GM10248 (cell line): ENCODE measurements around the gene CLEC17A.
"Not testable (repeated sequence)": the region's sequence is repeated elsewhere in the genome, so short reads cannot be mapped to it uniquely, and the experiment has no call there.

Experiments used
- CTCF ChIA-PET: fragments of 300-600 bp; sonication (Branson Sonifier 250); formaldehyde crosslinking; extraction: SDS; loops from one replicate; lab custom pipeline; 2021; ENCODE audit warnings: antibody characterized with exemption; lab: Yijun Ruan, JAX
- POLR2A ChIA-PET: fragments of 350-650 bp; sonication (Branson Sonifier 250); formaldehyde crosslinking; extraction: SDS; loops from one replicate; lab custom pipeline; 2020; ENCODE audit warnings: antibody characterized with exemption; lab: Yijun Ruan, JAX
- DNase-seq: peaks from one replicate; pipeline ENCODE4 v3.0.0; 2012; ENCODE audit errors: extremely low spot score
- TF ChIP-seq, protein P1 (sequence below): IDR thresholded peaks from 2 replicates; pipeline ENCODE4 v1.5.1; 2012; ENCODE audit warnings: mild to moderate bottlenecking, low read depth; ENCODE audit errors: extremely low read depth, missing control alignments, control extremely low read depth

CLEC17A gene, protein sequence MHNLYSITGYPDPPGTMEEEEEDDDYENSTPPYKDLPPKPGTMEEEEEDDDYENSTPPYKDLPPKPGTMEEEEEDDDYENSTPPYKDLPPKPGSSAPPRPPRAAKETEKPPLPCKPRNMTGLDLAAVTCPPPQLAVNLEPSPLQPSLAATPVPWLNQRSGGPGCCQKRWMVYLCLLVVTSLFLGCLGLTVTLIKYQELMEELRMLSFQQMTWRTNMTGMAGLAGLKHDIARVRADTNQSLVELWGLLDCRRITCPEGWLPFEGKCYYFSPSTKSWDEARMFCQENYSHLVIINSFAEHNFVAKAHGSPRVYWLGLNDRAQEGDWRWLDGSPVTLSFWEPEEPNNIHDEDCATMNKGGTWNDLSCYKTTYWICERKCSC

GRCh38 chr19:14582894-14583340 is at the start of gene CLEC17A:
Gene CLEC17A, plus strand, starts transcription at chr19:14583084. Its CDS starts 77 bp downstream, at chr19:14583161.
- TF ChIP-seq, protein P1, sequence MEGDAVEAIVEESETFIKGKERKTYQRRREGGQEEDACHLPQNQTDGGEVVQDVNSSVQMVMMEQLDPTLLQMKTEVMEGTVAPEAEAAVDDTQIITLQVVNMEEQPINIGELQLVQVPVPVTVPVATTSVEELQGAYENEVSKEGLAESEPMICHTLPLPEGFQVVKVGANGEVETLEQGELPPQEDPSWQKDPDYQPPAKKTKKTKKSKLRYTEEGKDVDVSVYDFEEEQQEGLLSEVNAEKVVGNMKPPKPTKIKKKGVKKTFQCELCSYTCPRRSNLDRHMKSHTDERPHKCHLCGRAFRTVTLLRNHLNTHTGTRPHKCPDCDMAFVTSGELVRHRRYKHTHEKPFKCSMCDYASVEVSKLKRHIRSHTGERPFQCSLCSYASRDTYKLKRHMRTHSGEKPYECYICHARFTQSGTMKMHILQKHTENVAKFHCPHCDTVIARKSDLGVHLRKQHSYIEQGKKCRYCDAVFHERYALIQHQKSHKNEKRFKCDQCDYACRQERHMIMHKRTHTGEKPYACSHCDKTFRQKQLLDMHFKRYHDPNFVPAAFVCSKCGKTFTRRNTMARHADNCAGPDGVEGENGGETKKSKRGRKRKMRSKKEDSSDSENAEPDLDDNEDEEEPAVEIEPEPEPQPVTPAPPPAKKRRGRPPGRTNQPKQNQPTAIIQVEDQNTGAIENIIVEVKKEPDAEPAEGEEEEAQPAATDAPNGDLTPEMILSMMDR: no peak
- ChIA-PET CTCF (interaction anchor here (14.1 kb wide), 1 partner anchor 105 kb away, joined by 307 read pairs; the partner anchor contains the start of gene ZNF333), POLR2A (no interaction called here)
- peak; percentile 70 for DNase-seq

GRCh38 chr19:14533450-14533849 is 49.4 kb upstream of the CLEC17A start:
- TF ChIP-seq, protein P1: no peak
- ChIA-PET POLR2A (no interaction called here), CTCF (interaction anchor here (1.4 kb wide), 1 partner anchor 37 kb away, joined by 3 read pairs; no protein-coding TSS in a partner anchor)
- DNase-seq: no peak

DNA sequence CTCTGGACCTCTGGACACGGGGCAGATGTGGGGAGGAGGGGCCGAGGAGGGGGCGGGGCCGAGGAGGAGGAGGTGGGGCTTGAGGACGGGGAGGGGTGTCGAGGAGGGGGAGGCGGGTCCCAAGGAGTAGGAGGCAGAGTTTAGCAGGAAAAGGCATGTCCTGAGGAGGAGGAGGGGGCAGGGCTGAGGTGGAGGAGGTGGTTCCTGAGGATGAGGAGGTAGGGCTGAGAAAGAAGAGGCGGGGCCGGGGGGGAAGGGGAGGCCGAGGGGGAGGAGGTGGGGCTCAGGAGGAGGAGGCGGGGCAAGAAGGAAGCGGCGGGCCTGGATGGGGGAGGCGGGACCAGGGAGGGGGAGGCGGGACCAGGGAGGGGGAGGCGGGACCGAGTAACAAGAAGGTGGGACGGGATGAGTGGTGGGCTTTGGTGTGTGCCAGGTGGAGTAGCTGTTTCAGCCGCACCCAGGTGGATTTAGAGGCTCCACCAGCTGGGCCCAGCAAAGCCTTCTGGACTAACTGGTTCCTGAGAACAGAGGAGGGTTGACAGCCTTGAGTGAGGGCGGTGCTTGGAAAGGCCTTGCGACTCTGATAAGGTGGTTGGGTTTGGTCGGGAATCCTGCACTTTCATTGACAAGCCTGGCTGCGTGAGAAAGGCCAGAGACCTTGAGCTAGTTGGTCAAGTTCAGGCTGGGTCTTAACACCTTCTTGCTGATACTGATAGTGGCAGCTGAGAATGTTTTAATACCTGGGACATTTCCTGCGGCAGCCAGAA is 45.8 kb upstream of the CLEC17A start:
- POLR2A ChIA-PET: interaction anchor here (0.7 to 1.8 kb wide), 2 partner anchors 19 to 882 kb away, joined by 3 to 6 read pairs; partner anchors contain the start of gene DNAJB1
- TF ChIP-seq, protein P1: no peak
- CTCF ChIA-PET: interaction anchor here (1.3 to 1.6 kb wide), 3 partner anchors 8 to 19 kb away, joined by 3 to 5 read pairs (median 4); no protein-coding TSS in a partner anchor
- peak; percentile 64 for DNase-seq

DNA sequence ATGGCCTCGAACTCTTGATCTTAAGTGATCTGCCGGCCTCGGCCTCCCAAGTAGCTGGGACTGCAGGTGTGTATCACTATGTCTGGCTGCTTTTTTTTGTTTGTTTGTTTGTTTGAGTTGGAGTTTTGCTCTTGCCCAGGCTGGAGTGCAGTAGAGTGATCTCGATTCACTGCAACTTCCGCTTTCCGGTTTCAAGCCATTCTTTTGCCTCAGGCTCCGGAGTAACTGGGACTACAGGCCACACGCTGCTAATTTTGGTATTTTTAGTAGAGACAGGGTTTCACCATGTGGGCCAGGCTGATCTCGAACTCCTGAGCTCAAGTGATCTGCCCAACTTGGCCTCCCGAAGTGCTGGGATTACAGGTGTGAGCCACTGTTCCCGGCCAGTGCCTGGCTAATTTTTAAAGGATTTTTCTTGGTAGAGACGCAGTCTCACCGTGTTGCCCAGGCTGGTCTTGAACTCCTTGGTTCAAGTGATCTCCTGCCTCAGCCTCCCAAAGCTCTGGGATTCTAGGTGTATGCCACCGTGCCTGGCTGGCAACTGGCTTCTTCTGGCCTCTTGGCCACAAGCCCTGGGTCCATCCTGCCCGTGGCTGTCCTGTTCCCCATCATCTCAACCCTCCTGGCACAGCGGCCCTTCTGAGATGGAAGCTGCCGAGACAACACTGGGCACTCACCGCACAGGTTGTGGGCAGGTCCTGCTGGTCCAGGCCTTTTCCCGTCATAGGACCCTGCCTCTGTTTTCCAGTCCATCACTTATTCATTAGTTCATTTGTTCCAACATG is 42.0 kb upstream of the CLEC17A start:
- TF ChIP-seq, protein P1: no peak
- ChIA-PET POLR2A (no interaction called here), CTCF (interaction anchor here (1.3 to 1.5 kb wide), 2 partner anchors 13 to 16 kb away, joined by 3 to 9 read pairs; no protein-coding TSS in a partner anchor)
- no peak for DNase-seq

- DNase-seq, CTCF ChIA-PET, POLR2A ChIA-PET: not testable (repeated sequence)
Observed at GRCh38 chr19:14541979-14542378, 40.9 kb upstream of the CLEC17A start.

GRCh38 chr19:14542711-14543328 is 40.1 kb upstream of the CLEC17A start:
- ChIA-PET POLR2A (interaction anchor here (0.6 kb wide), 1 partner anchor 76 kb away, joined by 3 read pairs; no protein-coding TSS in a partner anchor), CTCF (interaction anchor here (0.7 to 1.8 kb wide), 3 partner anchors 9 to 14 kb away, joined by 3 to 9 read pairs (median 3); no protein-coding TSS in a partner anchor)
- TF ChIP-seq, protein P1: no peak
- no peak for DNase-seq
